Measurements from ENCODE around the gene ZNF385C. TPM values are rescaled to one million over a fixed set of nuclear protein-coding genes. Genes with fewer than 3 reads are reported as not detected.

Gene ZNF385C
- total and polyA plus RNA-seq, 2 of the 13 experiments (the other 11 are each of a cell fraction or from before 2014, with no cell fraction given), result 2.3 to 6.1 TPM

- TF ChIP-seq ZNF142 (CRISPR knock-in tag; IDR thresholded peaks at IDR 0.05) (no peak), MLX (CRISPR knock-in tag; IDR thresholded peaks at IDR 0.05) (peak; percentile 66), FOXP4 (CRISPR knock-in tag; IDR thresholded peaks at IDR 0.05) (peak; percentile 69; the same call in 1 of the 2 replicates), ZNF674 (CRISPR knock-in tag; IDR thresholded peaks at IDR 0.05; ENCODE audit: low read depth) (no peak), MIXL1 (CRISPR knock-in tag; IDR thresholded peaks at IDR 0.05) (peak; percentile 91), SIX4 (CRISPR knock-in tag; IDR thresholded peaks at IDR 0.05) (peak; percentile 24; the same call in 1 of the 2 replicates), ZFYVE20 (CRISPR knock-in tag; IDR thresholded peaks at IDR 0.05; ENCODE audit: borderline replicate concordance, low read depth) (no peak), ZBED4 (CRISPR knock-in tag; IDR thresholded peaks at IDR 0.05; ENCODE audit: borderline replicate concordance) (no peak), CTCF (CRISPR knock-in tag; IDR thresholded peaks at IDR 0.05) (peak; percentile 22; the same call in 1 of the 2 replicates), GMEB1 (CRISPR knock-in tag; IDR thresholded peaks at IDR 0.05; ENCODE audit: borderline replicate concordance) (no peak)
These were observed 37.7 kb upstream of the ZNF385C start (continued) for GRCh38 chr17:42135664-42136653.
